Hepatocyte (in vitro differentiated cells): ENCODE results near the gene WNT3A.

Experiments
- CTCF ChIP-seq: fragments of 200-600 bp; sonication (generic); IDR thresholded peaks from 2 replicates; pipeline ENCODE4 v1.5.1; 2016; ENCODE audit warnings: antibody characterized with exemption, mild to moderate bottlenecking; ENCODE audit not compliant: poor library complexity
- EZH2 ChIP-seq: fragments of 200-600 bp; sonication (generic); IDR thresholded peaks from 2 replicates; pipeline ENCODE4 v1.6.1; 2016; ENCODE audit warnings: antibody characterized with exemption, mild to moderate bottlenecking, borderline replicate concordance
- EZH2phosphoT487 ChIP-seq: fragments of 200-600 bp; sonication (generic); IDR thresholded peaks from one replicate; pipeline ENCODE4 v1.6.1; 2018; ENCODE audit warnings: antibody characterized with exemption, mild to moderate bottlenecking, low read depth, moderate library complexity; ENCODE audit not compliant: unreplicated experiment, severe bottlenecking

GRCh38 chr1:228013935-228014930 lies 7.4 kb downstream of the WNT3A start:
- TF ChIP-seq CTCF (no peak), EZH2phosphoT487 (no peak), EZH2 (no peak)
